Diencephalon (tissue), 1 donor: ENCODE measurements around the gene ZNF343. TPM values are rescaled to one million over a fixed set of nuclear protein-coding genes. Genes with fewer than 3 reads are reported as not detected.

ENCODE experiments used
- small RNA-seq: library from RNA; depleted of rRNA; stranded (forward); fragments of <200 nt; gene quantifications from one replicate; pipeline ENCODE3, GENCODE V24; 2014
- total RNA-seq: library from RNA; depleted of rRNA; stranded (reverse); fragments of >200 nt; gene quantifications from one replicate; pipeline ENCODE4 v1.2.3, GENCODE V29; 2014

ZNF343 gene
- 18.0 TPM for total RNA-seq

GRCh38 chr20:2508631-2509467, at the start of gene ZNF343:
Gene ZNF343, minus strand, starts transcription at chr20:2508915. Its CDS starts 15,020 bp downstream, at chr20:2493895.

DNA sequence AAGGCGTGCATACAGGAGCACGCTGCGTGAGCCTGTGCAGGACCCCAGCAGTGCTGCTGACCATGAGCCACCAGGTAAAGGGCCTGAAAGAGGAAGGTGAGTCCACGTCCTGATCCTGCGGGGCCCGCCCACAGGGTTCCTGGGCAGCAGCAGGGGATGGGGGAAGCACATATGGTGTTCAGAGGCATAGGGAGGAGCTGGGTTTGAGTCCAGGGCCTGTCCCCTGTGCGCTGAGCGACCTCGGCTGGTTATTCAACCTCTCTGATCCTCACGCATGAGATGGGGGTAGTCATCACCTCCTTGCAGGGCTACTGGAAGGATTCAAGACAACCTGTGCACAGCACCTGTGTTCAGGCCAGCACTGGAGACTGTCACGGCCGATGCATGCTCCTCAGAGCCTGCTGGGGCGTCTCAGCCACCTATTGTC, 27.9 kb upstream of the ZNF343 start, which contains the start of gene TMC2:
Gene TMC2 (plus strand): TSS at position 14 of the 427 bp plus-strand sequence. CDS start 49 bp downstream, at position 63.

GRCh38 chr20:2470423-2471193, 38.1 kb downstream of the ZNF343 start, which contains the start of gene SNRPB:
Gene SNRPB, minus strand, starts transcription at chr20:2470789. Its CDS starts 99 bp downstream, at chr20:2470690.

Small RNA genes within 50 kb of the gene (small RNA-seq; reads per million reads assigned to genes)
- not detected for gene RF00019

Other genes starting within 250 kb of the ZNF343 start
- 0.46 TPM for gene TGM3, start 212.9 kb downstream of the ZNF343 start, total RNA-seq
- not detected for gene TGM6, start 128.0 kb downstream of the ZNF343 start, total RNA-seq
- gene SNRPB, start 38.1 kb downstream of the ZNF343 start, total RNA-seq, result 34.4 TPM
- gene TMC2, start 27.7 kb upstream of the ZNF343 start, total RNA-seq, result 3.5 TPM
- gene NOP56, start 143.7 kb upstream of the ZNF343 start, total RNA-seq, result 127 TPM
- gene IDH3B, start 155.3 kb upstream of the ZNF343 start, total RNA-seq, result 69.7 TPM
- 15.7 TPM for gene EBF4, start 183.9 kb upstream of the ZNF343 start, total RNA-seq